Neuronal stem cell (in vitro differentiated cells): ENCODE data around the gene JKAMP.

Experiments used
- DNase-seq: peaks from one replicate; pipeline ENCODE4 v3.0.0-alpha.2; 2013; ENCODE audit warnings: low spot score
- H2AFZ ChIP-seq: one replicate; pipeline ENCODE4 v1.6.1; 2013; ENCODE audit warnings: mild to moderate bottlenecking, low read length, inconsistent platforms
- H2AK5ac ChIP-seq: 2 replicates; pipeline ENCODE4 v1.6.1; 2013; ENCODE audit warnings: low read depth, mild to moderate bottlenecking, inconsistent platforms, low read length, moderate library complexity, mixed read lengths
- H2BK120ac ChIP-seq: 2 replicates; pipeline ENCODE4 v1.6.1; 2013; ENCODE audit warnings: low read depth, mild to moderate bottlenecking, inconsistent platforms, low read length, moderate library complexity, mixed read lengths
- H2BK12ac ChIP-seq: one replicate; pipeline ENCODE4 v1.6.1; 2013; ENCODE audit warnings: low read length, inconsistent platforms
- H2BK15ac ChIP-seq: 2 replicates; pipeline ENCODE4 v1.6.1; 2013; ENCODE audit warnings: mild to moderate bottlenecking, low read length, inconsistent platforms, mixed read lengths
- H2BK5ac ChIP-seq: one replicate; pipeline ENCODE4 v1.6.1; 2013; ENCODE audit warnings: inconsistent platforms, mild to moderate bottlenecking, low read length, moderate library complexity
- H3K14ac ChIP-seq: one replicate; pipeline ENCODE4 v1.6.1; 2013; ENCODE audit warnings: low read length, inconsistent platforms
- H3K18ac ChIP-seq: 2 replicates; pipeline ENCODE4 v1.6.1; 2013; ENCODE audit warnings: low read length, inconsistent platforms
- H3K23ac ChIP-seq: 2 replicates; pipeline ENCODE4 v1.6.1; 2013; ENCODE audit warnings: low read depth, mild to moderate bottlenecking, mixed read lengths, low read length, inconsistent platforms; ENCODE audit not compliant: poor library complexity
- H3K27ac ChIP-seq: replicated peaks from 3 replicates; pipeline ENCODE4 v1.5.1; 2013; ENCODE audit warnings: low read length, inconsistent platforms
- H3K27me3 ChIP-seq, 3 experiments: 2 replicates each; pipeline ENCODE4 v1.6.1; 2013; ENCODE audit warnings: low read length in 3 of 3, mild to moderate bottlenecking in 2 of 3, inconsistent platforms in 1 of 3, low read depth in 1 of 3, mixed read lengths in 1 of 3, moderate library complexity in 1 of 3; ENCODE audit not compliant: control insufficient read depth in 3 of 3, insufficient read depth in 3 of 3
- H3K36me3 ChIP-seq, 2 donors: replicated peaks in 1 of 2; 2 replicates each; pipeline ENCODE4 v1.6.1; 2013; ENCODE audit warnings: low read length in 2 of 2; ENCODE audit not compliant: control insufficient read depth in 2 of 2, insufficient read depth in 2 of 2
- H3K4ac ChIP-seq: 2 replicates; pipeline ENCODE4 v1.6.1; 2013; ENCODE audit warnings: inconsistent platforms, mild to moderate bottlenecking, low read length, moderate library complexity
- H3K4me1 ChIP-seq, 2 donors: 1 replicate in 1 of 2; 2 replicates in 1 of 2; pipeline ENCODE4 v1.6.1; 2013; ENCODE audit warnings: low read length in 2 of 2, low read depth in 1 of 2; ENCODE audit not compliant: control insufficient read depth in 2 of 2, insufficient read depth in 1 of 2
- H3K4me2 ChIP-seq: one replicate; pipeline ENCODE4 v1.6.1; 2013; ENCODE audit warnings: mild to moderate bottlenecking, low read length, inconsistent platforms; ENCODE audit not compliant: insufficient read depth, poor library complexity, severe bottlenecking
- H3K4me3 ChIP-seq, 2 donors: 2 replicates each; pipeline ENCODE4 v1.5.1; 2013; ENCODE audit warnings: low read length in 2 of 2, mild to moderate bottlenecking in 2 of 2, inconsistent platforms in 1 of 2, moderate library complexity in 1 of 2
- H3K79me1 ChIP-seq: one replicate; pipeline ENCODE4 v1.6.1; 2013; ENCODE audit warnings: low read depth, mild to moderate bottlenecking, inconsistent platforms, low read length, moderate library complexity
- H3K9ac ChIP-seq: one replicate; pipeline ENCODE4 v1.6.1; 2013; ENCODE audit warnings: mild to moderate bottlenecking, low read depth, low read length, inconsistent platforms; ENCODE audit not compliant: poor library complexity
- H3K9me3 ChIP-seq, 2 donors: replicated peaks in 1 of 2; 2 replicates each; pipeline versions ENCODE3 to v1.6.1; 2013; ENCODE audit warnings: low read length in 2 of 2, mild to moderate bottlenecking in 2 of 2, inconsistent platforms in 1 of 2, low read depth in 1 of 2, mixed read lengths in 1 of 2, moderate library complexity in 1 of 2; ENCODE audit not compliant: control insufficient read depth in 2 of 2, insufficient read depth in 1 of 2
- H4K8ac ChIP-seq: one replicate; pipeline ENCODE4 v1.6.1; 2013; ENCODE audit warnings: low read depth, mild to moderate bottlenecking, inconsistent platforms, low read length, moderate library complexity
- H4K91ac ChIP-seq: one replicate; pipeline ENCODE4 v1.6.1; 2013; ENCODE audit warnings: low read length, low read depth, mild to moderate bottlenecking, inconsistent platforms; ENCODE audit not compliant: poor library complexity
- WGBS, 2 donors: extraction: QIAGEN DNeasy Blood & Tissue Kit; methylation state at CpG; one replicate each; pipeline ENCODE4 v1.1.7; 2013; ENCODE audit warnings: missing lambda C conversion rate in 2 of 2, mixed read lengths in 1 of 2; ENCODE audit not compliant: insufficient read length in 2 of 2, insufficient replicate concordance in 1 of 2; ENCODE audit errors: extremely low coverage in 2 of 2; 5-methylcytosine and 5-hydroxymethylcytosine counted together

Gene JKAMP

GRCh38 chr14:59500732-59501131, 16.4 kb downstream of the JKAMP start:
- H3K4me1 ChIP-seq = no peaks in the 10 kb centered on the region
- H2BK120ac ChIP-seq = no peak overlapping the region

GRCh38 chr14:59503256-59503655, 18.9 kb downstream of the JKAMP start:
- Histone ChIP-seq H2AFZ (no peak overlapping the region), H3K4me1 (no peaks in the 10 kb centered on the region), H3K4ac (no peak overlapping the region), H3K14ac (no peak overlapping the region), H2AK5ac (no peak overlapping the region), H3K18ac (no peak overlapping the region), H3K27ac (no peak overlapping the region), H2BK5ac (no peak overlapping the region), H3K9me3 (no peaks in the 10 kb centered on the region), H2BK15ac (no peak overlapping the region), H3K27me3 (no peaks in the 10 kb centered on the region), H3K4me2 (no peak overlapping the region), H2BK12ac (no peak overlapping the region), H3K79me1 (no peaks in the 10 kb centered on the region), H3K36me3 (peaks cover 6 to 68% of the 10 kb centered on the region in 2 donors), H3K9ac (no peak overlapping the region), H4K8ac (no peak overlapping the region), H4K91ac (no peak overlapping the region), H2BK120ac (no peak overlapping the region), H3K23ac (no peak overlapping the region), H3K4me3 (no peak overlapping the region)
- no peak for DNase-seq
- WGBS, 2 donors = no CpG with 5 or more reads among the region's 4 CpGs

More at GRCh38 chr14:59500732-59501131, 16.4 kb downstream of the JKAMP start:
- no peak for DNase-seq
- H3K18ac ChIP-seq = no peak overlapping the region
- no peak overlapping the region for H3K4me2 ChIP-seq
- no peak overlapping the region for H3K23ac ChIP-seq
- H3K27ac ChIP-seq = no peak overlapping the region
- no peak overlapping the region for H4K91ac ChIP-seq
- peaks cover 6 to 93% of the 10 kb centered on the region in 2 donors for H3K36me3 ChIP-seq
- no peak overlapping the region for H2BK12ac ChIP-seq
- H3K79me1 ChIP-seq = no peaks in the 10 kb centered on the region
- H3K4me3 ChIP-seq = no peak overlapping the region
- H2BK15ac ChIP-seq = no peak overlapping the region
- H3K9me3 ChIP-seq = no peaks in the 10 kb centered on the region
- no CpG with 5 or more reads among the region's 3 CpGs for WGBS, 2 donors
- H3K14ac ChIP-seq = no peak overlapping the region
- no peak overlapping the region for H2AK5ac ChIP-seq
- H2AFZ ChIP-seq = no peak overlapping the region
- no peak overlapping the region for H3K4ac ChIP-seq
- H3K27me3 ChIP-seq = no peaks in the 10 kb centered on the region
- no peak overlapping the region for H2BK5ac ChIP-seq
- H4K8ac ChIP-seq = no peak overlapping the region
- no peak overlapping the region for H3K9ac ChIP-seq

GRCh38 chr14:59507063-59507751, 22.9 kb downstream of the JKAMP start:
- no peak overlapping the region for H3K4ac ChIP-seq
- H2AK5ac ChIP-seq = no peak overlapping the region
- no peak overlapping the region for H4K8ac ChIP-seq
- no peak overlapping the region for H2BK15ac ChIP-seq
- no peak overlapping the region for H3K18ac ChIP-seq
- H3K9me3 ChIP-seq = no peaks in the 10 kb centered on the region
- no peak overlapping the region for H2BK5ac ChIP-seq
- no peak overlapping the region for H3K14ac ChIP-seq
- no peak overlapping the region for H2AFZ ChIP-seq
- H2BK12ac ChIP-seq = no peak overlapping the region
- H2BK120ac ChIP-seq = no peak overlapping the region
- no peak overlapping the region for H3K23ac ChIP-seq
- no peak overlapping the region for H3K4me3 ChIP-seq
- peaks cover 0 to 3% of the 10 kb centered on the region in 2 donors for H3K4me1 ChIP-seq
- no peak overlapping the region for H3K9ac ChIP-seq
- H3K27ac ChIP-seq = no peak overlapping the region
- peak; percentile 63 for DNase-seq
- H3K36me3 ChIP-seq = peaks cover 4 to 28% of the 10 kb centered on the region in 2 donors
- H3K4me2 ChIP-seq = no peak overlapping the region
- H4K91ac ChIP-seq = no peak overlapping the region
- no peaks in the 10 kb centered on the region for H3K27me3 ChIP-seq
- H3K79me1 ChIP-seq = peaks cover 1% of the 10 kb centered on the region

- H2BK12ac ChIP-seq = no peak overlapping the region
- WGBS, 2 donors = no CpG with 5 or more reads among the region's 3 CpGs
Measured at GRCh38 chr14:59507752-59508103, 23.4 kb downstream of the JKAMP start.

More at GRCh38 chr14:59507752-59508103, 23.4 kb downstream of the JKAMP start:
- Histone ChIP-seq H2BK5ac (no peak overlapping the region), H3K79me1 (peaks cover 1% of the 10 kb centered on the region), H2AK5ac (no peak overlapping the region), H2BK120ac (no peak overlapping the region), H3K36me3 (peaks cover 4 to 23% of the 10 kb centered on the region in 2 donors), H3K23ac (no peak overlapping the region), H2AFZ (no peak overlapping the region), H3K14ac (no peak overlapping the region), H3K4me1 (peaks cover 0 to 4% of the 10 kb centered on the region in 2 donors), H3K18ac (no peak overlapping the region), H3K9me3 (no peaks in the 10 kb centered on the region), H4K8ac (no peak overlapping the region), H2BK15ac (no peak overlapping the region), H3K9ac (no peak overlapping the region), H3K27me3 (no peaks in the 10 kb centered on the region), H3K4me3 (no peak overlapping the region), H3K4ac (no peak overlapping the region), H4K91ac (no peak overlapping the region), H3K4me2 (no peak overlapping the region), H3K27ac (no peak overlapping the region)
- DNase-seq = no peak
